ENCODE results near the gene CHGA.

Gene CHGA, protein sequence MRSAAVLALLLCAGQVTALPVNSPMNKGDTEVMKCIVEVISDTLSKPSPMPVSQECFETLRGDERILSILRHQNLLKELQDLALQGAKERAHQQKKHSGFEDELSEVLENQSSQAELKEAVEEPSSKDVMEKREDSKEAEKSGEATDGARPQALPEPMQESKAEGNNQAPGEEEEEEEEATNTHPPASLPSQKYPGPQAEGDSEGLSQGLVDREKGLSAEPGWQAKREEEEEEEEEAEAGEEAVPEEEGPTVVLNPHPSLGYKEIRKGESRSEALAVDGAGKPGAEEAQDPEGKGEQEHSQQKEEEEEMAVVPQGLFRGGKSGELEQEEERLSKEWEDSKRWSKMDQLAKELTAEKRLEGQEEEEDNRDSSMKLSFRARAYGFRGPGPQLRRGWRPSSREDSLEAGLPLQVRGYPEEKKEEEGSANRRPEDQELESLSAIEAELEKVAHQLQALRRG

DNA sequence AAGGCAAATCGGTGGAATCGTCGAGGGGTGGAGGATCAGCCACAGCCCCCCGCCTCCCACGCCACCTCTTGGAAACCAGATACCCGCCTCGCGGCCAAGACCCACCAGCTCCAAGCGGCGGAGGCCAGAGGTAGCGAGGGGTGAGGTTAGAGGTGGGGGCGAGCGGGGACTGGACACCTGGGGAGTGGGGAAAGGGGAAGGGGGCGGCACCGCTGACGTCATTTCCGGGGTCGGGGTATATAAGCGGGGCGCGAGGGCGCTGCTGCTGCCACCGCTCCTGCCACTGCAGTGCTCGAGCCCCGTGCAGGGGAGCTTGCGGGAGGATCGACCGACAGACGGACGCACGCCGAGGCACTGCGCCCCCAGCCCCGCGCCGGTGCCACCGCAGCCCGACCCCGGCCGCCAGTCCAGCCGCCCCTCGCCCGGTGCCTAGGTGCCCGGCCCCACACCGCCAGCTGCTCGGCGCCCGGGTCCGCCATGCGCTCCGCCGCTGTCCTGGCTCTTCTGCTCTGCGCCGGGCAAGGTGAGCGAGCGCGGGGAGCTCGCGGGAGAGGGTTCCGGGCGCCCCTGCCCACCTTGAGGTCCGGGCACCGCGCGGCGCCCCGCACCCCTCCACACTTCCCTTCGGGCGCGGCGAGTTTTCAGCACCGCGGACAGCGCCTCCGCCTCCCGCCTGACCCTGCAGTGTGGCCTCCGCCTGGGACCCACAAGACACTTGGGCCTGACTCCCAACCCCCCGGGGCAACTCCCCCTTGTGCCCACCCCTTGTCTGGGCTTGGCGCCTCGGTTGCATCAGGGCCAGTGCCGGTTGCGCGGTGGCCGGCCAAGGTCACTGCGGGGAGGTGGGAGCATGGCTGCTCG is at the start of gene CHGA:
TSS of gene CHGA (plus strand) at position 268 of the 861 bp plus-strand sequence. CDS start at position 478, 210 bp downstream.
- peak; percentile 7 to 48 for DNase-seq

DNA sequence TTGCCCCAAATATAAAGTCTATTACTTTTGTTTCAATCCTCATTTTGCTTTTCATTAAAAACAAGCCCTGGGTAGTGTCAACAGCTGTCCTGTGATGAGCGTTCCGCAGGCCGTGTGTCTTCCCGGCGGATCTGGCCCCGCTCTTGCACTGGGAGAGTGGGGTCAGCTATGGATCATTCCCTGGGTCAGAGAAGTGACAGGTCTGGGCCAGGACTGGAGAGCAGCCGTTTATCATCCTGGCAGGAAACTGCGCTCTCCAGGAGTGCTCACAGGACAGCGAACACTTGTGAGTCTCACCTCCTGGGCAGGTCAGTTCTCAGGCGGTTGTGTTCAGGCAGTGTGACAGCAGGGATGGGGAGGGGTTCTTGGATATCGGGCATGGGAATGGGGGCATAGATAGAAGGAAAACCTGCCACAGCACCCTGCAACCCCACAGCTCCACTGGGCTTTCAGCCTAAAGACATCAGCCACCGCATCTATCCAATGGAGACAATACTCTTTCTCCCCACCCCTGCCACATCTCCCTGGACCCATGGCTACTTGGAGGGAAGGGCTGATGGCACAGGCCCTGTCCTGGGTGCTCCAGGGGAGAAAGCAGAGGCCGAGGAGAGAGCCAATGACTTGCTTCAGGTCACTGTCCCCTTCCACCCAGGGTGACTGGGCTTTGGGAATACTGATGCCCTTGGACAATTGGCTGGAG is 47.8 kb upstream of the CHGA start:
- DNase-seq, result no peak

DNA sequence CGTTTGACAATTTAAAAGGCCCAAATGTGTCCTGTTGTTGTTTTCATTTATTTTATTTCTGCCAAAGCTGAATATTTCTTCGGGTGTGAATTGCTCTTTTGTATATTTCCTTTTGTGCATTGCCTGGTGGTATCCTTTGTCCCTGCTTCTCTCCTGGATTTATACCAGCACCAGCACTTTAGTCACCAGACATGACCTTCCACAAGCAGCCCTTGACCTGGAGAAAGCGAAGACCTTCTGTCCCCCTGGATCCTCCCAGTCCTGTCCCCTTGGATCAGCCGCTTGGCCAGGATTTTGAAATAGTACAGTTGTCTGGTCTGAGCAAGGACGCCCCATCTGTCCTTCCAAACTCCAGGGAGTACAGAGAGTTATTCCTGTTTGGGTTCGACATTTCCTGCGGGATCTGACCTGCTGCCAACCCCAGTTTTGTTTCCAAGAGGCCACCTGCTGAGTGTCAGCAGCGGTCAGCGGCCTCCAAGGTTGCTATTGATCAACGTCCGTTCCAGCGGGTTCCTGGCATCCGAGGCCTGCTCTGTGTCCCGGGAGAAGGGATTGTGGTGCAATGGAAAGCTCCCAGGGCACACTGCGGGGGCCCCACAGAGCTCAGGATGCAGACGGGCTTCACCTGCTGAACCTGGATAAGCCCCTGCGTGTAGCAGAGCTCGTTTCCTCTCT is 45.1 kb upstream of the CHGA start:
- no peak for DNase-seq

DNA sequence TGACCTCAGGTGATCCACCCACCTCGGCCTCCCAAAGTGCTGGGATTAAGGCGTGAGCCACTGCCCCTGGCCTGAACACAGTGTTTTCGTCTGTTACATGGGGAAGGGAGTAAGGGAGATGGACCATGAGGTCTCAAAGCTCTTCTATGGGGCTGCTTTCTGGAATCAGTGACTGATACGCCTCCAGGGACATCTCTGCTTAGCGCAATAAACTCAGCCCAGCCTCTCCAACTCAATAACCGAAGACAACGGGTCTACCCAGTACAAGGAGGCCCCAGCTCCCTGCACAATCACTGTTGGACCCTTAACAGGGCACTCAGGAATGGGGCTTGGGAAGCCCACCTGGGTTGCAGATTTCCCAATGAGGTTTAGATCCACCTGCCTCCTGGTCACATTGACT is 42.6 kb upstream of the CHGA start:
- DNase-seq, result no peak

DNA sequence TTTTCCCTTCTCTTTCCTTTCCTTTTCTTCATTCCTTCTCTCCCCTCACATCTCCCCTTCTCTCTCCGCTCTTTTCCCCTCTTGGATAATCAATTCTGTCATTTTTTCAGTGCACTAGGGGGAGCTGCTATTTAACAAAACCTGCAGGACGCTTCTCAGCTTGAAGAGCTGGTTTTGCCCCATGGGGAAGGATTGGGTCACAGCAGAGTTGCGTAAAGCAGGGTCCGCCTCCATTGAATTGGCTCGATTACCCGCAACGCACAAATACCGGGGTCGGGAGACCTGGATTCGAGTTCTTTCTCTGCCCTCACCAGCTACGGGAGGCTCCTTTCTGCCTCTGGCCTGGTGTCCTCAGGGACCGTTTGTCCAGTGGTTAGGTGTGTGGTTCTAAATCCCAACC is 42.1 kb upstream of the CHGA start:
- no peak for DNase-seq

DNA sequence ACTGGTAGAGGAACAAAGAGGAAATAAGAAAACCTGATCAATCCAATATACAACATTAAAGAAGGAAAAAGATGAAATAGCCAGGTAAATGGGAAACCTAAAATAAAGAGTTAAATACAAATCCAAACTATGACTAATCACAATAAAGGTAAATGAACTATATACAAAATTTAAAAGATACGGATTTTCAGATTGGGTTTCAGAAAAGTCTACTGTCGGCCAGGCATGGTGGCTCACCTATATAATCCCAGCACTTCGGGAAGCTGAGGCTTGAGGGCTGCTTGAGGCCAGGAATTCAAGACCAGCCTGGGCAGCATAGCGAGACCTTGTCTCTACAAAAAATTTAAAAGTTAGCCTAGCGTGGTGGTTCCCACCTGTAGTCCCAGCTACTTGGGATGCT is 39.9 kb upstream of the CHGA start:
- DNase-seq, result no peak

DNA sequence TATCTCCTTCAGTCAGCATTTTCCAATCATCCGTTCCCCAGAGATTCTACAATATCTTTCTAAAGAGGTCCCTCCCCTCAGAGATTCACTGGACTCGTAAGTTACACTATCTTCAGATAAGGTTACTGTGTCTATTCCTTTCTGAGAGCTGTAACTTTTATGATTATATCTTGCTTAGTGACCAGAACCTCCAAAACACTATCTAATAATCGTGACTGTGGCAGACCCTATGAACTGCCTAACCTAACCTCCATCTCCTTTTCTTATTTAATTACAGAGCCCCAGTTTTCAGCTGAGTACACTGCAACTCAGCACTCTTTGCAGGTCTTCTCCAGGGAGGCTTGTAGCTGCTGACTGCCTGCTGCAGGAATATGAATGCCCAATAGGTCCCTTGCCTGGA is 38.5 kb upstream of the CHGA start:
- no peak for DNase-seq

DNA sequence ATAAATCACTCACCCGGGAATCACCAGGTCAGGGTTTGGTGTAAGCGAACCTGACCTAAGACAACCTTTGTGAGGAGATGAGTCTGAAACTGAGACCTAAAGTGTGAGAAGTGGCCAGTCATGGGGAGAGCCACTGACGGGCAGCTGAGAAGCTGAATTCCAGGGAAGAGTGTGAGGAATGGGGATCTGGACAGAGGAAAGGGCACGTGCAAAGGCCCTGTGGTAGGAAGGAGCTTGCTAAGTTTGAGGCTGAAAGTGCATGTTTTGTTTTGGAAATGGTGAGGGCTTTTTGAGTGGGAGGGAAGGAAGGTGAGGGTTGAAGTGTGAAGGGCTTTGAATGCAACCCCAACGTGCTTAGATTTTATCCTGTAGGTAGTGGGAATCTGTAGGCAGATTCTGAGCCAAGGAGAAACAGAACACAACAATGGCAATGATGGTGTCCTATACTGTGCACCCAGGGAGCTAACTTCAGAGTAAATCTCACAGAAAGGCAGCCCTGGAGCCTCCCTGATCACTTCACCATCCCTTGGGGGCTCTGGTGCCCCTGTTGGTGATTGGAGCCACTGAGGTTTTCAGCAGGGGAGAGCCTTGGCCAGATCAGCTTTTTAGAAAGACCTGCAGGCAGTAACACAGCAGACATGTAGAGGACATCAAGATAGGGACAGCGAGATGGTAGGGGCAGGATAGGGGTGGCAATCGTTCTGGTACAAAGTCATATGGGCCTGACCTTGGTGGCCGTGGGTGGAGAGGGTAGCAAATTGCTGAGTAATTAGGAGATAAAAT is 37.5 kb upstream of the CHGA start:
- DNase-seq, result no peak

DNA sequence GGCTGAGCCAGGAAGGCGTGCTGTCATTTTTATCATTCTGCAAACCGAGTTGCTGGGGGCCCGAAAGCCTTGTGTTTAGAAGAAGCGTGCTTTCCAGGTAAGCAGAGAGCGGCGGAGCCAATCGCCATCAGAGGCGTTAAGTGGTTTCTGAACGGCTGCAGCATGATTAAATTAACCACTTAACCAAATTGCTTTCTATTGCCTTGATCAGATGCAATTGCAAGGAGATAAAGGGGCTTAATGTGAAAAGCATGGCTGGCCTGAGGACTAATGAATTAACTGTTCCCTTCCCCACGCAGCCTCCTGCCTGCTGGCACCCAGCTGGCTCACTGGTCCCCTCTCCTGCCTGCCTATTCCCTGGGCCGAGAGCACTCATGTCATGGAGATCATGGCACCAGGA is 36.6 kb upstream of the CHGA start:
- DNase-seq, result no peak

DNA sequence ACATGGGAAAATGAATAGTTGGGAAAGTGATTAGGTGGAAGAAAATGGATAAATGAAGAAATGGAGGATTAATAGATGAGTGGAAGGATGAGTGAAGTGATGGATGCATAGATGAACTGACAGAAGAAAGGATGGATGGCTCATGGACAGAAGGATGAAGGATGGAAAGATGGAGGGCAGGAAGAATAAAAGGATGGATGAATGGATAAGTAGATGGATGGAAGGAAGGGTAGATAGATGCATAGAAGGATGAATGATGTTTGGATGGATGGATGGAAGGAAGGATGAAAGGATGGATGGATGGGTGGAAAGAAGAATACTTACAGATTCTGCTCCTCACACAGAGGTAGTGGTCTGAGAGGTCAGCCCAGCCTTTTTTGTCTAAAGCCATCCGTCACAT is 35.8 kb upstream of the CHGA start:
- no peak for DNase-seq

DNA sequence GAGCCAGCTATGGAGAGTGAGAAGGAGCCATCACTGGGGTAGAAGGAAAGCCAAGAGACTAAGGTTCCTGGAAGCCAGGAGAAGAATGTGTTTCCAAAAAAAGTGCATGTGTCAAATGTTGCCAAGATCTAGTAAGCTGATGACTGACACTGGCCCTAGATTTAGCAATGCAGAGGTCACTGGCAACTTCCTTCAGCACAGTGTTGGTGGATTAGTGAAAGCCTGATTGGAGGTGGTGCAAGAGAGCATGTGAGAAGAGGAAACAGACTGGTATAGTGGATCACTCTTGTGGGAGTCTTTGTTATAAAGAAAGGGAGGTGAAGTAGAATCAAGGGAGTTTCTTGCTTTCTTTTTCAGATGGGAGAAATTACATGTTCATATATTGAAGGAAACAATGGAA is 34.1 kb upstream of the CHGA start:
- DNase-seq, result no peak

DNA sequence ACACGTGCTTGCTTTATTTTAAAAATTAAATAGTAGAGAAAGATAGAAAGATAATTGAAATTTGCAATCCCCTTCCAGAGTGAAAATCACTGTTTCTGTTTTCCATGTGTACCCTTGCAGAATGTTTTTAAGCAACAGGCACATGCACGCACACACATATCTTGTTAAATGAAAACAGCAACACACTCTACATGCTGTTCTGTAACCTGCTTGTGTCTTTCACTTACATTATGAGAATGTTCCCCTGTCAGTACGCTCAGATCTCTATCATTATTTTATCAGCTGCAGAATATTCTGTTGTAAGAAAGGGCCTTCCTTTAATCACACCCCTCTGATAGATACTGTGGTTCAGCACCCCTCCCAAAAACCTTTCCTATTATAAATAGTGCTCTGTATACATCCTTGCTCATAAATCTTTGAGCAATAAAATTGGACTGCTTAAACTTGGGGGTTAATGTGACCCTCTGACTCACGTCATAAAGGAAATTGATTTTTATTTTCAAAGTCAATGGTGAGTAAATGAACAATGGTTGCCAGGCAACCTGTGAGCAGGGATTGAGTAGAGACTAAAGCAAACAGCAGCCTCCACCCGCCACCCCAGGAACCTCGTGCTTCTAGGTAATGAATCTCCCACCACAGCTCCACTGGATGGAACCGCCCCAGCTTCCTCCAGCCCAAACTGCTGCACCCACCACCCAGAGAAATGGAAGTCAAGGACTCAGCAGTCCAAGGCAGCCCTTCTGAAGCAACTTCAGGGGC is 31.9 kb upstream of the CHGA start:
- DNase-seq, result no peak

DNA sequence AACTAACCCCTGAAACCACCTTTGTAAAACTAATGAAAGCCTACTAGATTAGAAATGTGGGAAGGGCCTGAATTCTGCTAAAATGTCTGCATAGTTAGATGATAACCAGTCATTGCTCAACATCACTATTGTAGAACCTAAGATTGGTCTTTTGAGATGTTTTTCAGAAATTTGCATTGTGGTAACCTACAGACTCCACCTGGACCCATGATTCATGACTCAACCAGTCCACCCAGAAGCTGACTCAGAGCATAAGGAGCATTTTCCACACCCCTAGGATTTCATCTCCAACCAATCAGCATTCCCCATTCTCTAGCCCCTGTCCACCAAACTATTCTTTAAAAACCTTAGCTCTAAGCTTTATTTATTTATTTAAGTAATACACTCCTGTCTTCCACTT is 30.4 kb upstream of the CHGA start:
- DNase-seq, result no peak

DNA sequence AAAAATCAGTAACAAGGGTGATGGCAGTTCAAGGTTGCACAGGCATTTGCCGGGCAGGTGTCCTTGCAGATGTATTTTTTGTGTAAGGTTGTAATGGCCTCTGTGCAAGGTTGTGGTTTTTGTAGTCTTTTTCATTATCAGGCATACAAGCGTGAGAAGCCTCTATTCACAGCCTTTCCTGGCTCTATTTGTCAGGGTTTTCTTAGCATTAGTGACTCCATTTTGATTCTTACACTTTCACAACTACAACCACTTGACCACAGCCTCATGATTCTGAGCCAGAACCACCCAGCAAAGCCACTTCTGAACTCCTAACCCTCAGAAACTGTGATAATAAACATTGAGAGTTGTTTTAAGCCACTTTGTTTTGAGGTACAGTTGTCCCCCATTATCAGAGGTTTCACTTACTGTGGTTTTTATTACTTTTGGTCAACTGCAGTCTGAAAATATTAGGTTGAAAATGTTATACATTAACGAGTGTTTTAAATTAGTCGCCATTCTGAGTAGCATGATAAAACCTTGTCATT is 27.5 kb upstream of the CHGA start:
- DNase-seq, result no peak

DNA sequence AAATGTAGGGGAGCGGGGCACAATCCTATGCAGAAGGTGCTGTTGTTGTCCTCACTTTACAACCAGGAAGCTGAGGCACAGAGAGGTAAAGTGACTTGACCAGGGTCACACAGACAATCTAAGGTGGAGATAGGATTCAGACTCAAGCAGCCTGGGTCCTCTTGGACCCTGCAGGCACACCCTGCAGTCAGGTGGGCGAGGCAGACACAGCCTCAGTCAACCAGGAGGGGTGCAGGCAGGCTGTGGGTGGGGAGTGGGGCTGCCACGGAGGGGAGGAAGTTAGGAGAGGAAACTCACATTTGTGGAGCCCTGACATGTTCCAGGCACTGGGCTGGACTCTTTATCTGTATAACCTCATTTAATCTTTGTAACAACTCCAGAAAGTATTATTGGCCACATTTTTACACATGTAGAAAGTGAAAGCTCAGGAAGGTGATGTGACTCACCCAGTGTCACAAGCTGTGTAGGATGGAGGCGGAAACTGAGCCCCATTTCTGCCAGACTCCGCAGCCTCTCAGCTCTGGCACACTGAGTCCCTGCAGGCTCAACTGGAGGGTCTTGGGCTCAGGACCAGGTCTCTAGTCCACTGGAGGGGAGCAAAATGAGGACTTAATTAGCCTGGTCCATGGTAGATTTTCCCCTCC is 24.9 kb upstream of the CHGA start:
- peak; percentile 32 to 47 for DNase-seq

DNA sequence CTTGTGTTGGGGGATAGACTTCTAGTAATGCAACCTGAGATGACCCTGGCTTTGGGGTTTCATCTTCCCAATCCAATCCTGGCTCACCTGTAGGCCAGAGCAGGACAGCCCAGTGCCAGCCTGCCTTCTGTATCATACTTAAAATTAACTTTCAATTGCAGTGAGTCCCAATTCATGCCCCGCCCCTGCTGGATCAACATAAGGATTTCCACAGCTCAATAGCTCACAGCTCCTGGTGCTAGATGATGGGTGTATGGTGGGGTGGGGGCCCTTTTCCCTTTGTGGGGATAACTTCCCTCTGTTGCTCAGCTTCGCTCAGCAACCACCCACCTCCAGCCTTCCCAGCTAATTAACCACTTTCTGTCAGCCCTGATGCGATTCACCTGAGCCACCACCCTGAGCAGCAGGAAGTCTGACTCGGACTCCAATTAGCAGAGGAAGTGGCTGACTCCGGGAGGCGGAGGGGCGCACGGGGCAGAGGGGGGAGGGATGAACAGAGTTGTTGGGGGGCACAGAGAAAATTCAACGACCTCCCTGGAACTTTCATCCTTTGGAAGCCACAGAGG is 24.3 kb upstream of the CHGA start:
- DNase-seq, result no peak

DNA sequence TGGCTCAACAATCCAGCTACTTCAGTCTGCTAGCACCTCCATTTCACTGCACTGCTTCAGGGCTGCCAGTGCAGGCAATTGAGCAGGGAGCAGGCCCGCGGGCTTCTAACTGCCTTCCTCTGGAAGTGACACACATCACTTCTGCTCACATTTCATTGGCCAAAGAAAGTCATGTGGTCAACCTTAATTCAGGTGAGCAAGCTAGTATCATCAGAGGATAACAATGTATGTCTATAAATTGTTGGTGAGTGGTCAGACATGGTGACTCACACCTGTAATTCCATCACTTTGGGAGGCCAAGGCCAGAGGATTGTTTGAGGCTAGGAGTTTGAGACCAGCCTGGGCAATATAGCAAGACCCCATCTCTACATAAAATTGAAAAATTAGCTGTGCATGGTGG is 22.3 kb upstream of the CHGA start:
- no peak for DNase-seq

DNA sequence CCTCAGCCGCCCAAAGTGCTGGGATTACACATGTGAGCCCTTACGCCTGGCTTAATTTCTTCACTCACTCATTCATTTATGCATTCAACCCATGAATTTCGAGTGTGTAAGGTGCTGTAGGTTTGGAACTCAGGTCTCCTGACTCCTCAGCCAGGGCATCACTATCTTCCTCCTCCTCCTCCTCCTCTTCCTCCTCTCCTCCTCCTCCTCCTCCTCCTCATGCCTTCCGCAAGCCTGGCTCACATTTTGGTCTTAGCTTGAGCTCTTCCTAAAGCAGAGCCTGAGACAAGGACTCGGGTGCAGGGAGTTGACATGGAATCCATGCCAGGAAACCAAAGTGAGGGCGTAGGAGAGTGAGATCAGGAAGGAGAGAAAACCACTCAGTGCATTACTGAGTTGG is 20.8 kb upstream of the CHGA start:
- DNase-seq, result no peak

DNA sequence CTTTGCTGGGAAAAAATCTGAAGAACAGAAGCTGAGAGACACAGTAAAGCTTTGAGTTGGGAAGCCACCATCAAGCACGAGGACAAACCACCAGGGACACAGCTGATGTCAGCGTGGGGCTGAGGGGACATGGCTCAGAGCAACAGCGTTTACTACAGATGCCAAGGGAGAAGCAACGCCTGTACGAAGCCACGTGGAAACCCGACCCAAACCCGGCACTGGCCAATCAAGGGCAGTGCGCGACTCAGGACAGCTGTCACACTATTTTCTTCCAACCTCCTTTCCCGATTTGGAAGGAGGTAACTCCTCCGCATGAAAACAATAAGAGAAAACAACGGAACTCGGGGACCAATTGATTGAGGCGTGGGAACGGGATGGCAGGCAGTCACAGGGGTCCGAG is 20.2 kb upstream of the CHGA start:
- DNase-seq, result no peak

DNA sequence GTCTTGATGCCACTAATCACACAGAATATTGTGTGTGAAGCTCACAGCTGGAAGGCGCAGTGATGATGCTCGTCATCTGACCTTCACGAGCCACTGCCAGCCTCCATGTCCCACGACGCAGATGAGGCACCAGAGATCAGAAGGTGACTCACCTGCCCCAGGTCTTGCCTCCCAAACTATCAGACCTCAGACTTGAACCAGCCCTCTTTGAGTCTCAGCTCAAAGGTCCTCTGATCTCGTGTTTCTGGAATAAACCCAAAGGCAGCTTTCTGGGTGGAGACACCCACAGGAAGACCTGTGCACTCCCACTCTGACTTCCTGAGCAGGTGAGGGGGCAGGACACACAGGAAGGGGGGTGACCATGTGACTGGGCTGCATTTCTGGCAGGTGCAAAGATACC is 19.6 kb upstream of the CHGA start:
- DNase-seq, result peak in 1 of 2 experiments; percentile 57
